HepG2 (cell line): Measurements from ENCODE around the gene COPS7A. TPM values are rescaled to one million over a fixed set of nuclear protein-coding genes. Genes with fewer than 3 reads are reported as not detected.

Experiments
- ATAC-seq: fragments of 200-7000 bp; cut with Tn5 transposase; 3 replicates; pipeline ENCODE4 v1.9.1; 2020; ENCODE audit warnings: mild to moderate bottlenecking, moderate library complexity
- BruUV-seq: library from RNA; stranded (reverse); fragments of 400-500 nt; replicated peaks from 2 replicates; lab custom pipeline; 2021; lab: Mats Ljungman, UMichigan
- CTCF ChIA-PET: fragments of 300-600 bp; formaldehyde crosslinking; extraction: SDS; loops from one replicate; lab custom pipeline; 2021; ENCODE audit warnings: low total read pairs, inconsistent platforms, low intra/inter-chr PET ratio; lab: Yijun Ruan, JAX
- POLR2A ChIA-PET: fragments of 350-600 bp; sonication (Branson Sonifier 250); formaldehyde crosslinking; loops from one replicate; lab custom pipeline; 2020; ENCODE audit warnings: antibody characterized with exemption, inconsistent platforms; lab: Yijun Ruan, JAX
- DNase-seq: peaks from one replicate; pipeline ENCODE4 v3.0.0-alpha.2; 2015; ENCODE audit warnings: low spot score
- FAIRE-seq: peaks from 3 replicates; lab custom pipeline; 2011; peaks lifted over from hg19 to GRCh38; lab: Jason Lieb, UNC
- H2AFZ ChIP-seq: one replicate; pipeline ENCODE4 v1.6.1; 2011; ENCODE audit warnings: low read length, inconsistent platforms
- H3K27ac ChIP-seq: fragments of 300-600 bp; 3 replicates; pipeline ENCODE4 v1.8.0; 2011; ENCODE audit warnings: mixed run types, mild to moderate bottlenecking, mixed read lengths, low read length, inconsistent platforms; ENCODE audit not compliant: insufficient read depth; ENCODE audit errors: extremely low read length
- H3K27me3 ChIP-seq, 2 experiments: fragments of 200-600 bp in 1 of 2; 2 replicates in 1 of 2; 3 replicates in 1 of 2; pipeline versions ENCODE4 v1.6.0 to v1.8.0; 2011; ENCODE audit warnings: low read length in 2 of 2, mild to moderate bottlenecking in 2 of 2, moderate library complexity in 2 of 2, inconsistent platforms in 1 of 2; ENCODE audit not compliant: insufficient read depth in 2 of 2, control insufficient read depth in 1 of 2
- H3K36me3 ChIP-seq, 2 experiments: fragments of 200-600 bp in 1 of 2; replicated peaks in 1 of 2; 2 replicates in 1 of 2; 3 replicates in 1 of 2; pipeline versions ENCODE4 v1.5.1 to v1.8.0; 2011; ENCODE audit warnings: low read length in 2 of 2, inconsistent platforms in 1 of 2; ENCODE audit not compliant: insufficient read depth in 2 of 2, control insufficient read depth in 1 of 2
- H3K4me1 ChIP-seq: 2 replicates; pipeline ENCODE4 v1.5.1; 2012; ENCODE audit warnings: low read length, inconsistent platforms; ENCODE audit not compliant: insufficient read depth
- H3K4me2 ChIP-seq: 2 replicates; pipeline ENCODE4 v1.6.0; 2011; ENCODE audit warnings: low read depth, low read length, inconsistent platforms
- H3K4me3 ChIP-seq, 3 experiments: fragments of 200-600 bp in 1 of 3; sonication (generic), shearing (Covaris generic) in 1 of 3; replicated peaks in 1 of 3; 2 replicates each; pipeline ENCODE4 v1.5.1; 2011 to 2016; ENCODE audit warnings: low read length in 3 of 3, inconsistent platforms in 2 of 3, low read depth in 2 of 3, mild to moderate bottlenecking in 2 of 3, control low read depth in 1 of 3, mixed read lengths in 1 of 3; ENCODE audit not compliant: insufficient read depth in 1 of 3
- H3K79me2 ChIP-seq: one replicate; pipeline ENCODE4 v1.6.1; 2011; ENCODE audit warnings: low read length, inconsistent platforms; ENCODE audit not compliant: insufficient read depth
- H3K9ac ChIP-seq: 2 replicates; pipeline ENCODE4 v1.6.0; 2011; ENCODE audit warnings: mild to moderate bottlenecking, low read depth, low read length, inconsistent platforms; ENCODE audit not compliant: insufficient read depth
- H3K9me3 ChIP-seq: 2 replicates; pipeline ENCODE4 v1.5.1; 2012; ENCODE audit warnings: mild to moderate bottlenecking, low read length
- H4K20me1 ChIP-seq: 2 replicates; pipeline ENCODE4 v1.6.0; 2011; ENCODE audit warnings: inconsistent platforms, mild to moderate bottlenecking, low read length, moderate library complexity; ENCODE audit not compliant: insufficient read depth
- ATAD3A ChIP-seq: sonication (generic); formaldehyde crosslinking; IDR thresholded peaks from 2 replicates; pipeline ENCODE4 v1.4.0; 2020; ENCODE audit warnings: missing genetic modification reagents
- ELF3 ChIP-seq: IDR thresholded peaks from 2 replicates; pipeline ENCODE4 v1.6.1; 2016; ENCODE audit warnings: missing genetic modification reagents, missing compliant biosample characterization
- FIP1L1 ChIP-seq: fragments of 200-400 bp; formaldehyde crosslinking; IDR thresholded peaks from 2 replicates; pipeline ENCODE4 v1.6.1; 2018; ENCODE audit warnings: low read depth, mild to moderate bottlenecking, low read length, moderate library complexity, borderline replicate concordance; ENCODE audit not compliant: insufficient read depth
- MXD4 ChIP-seq: IDR thresholded peaks from 2 replicates; pipeline ENCODE4 v1.6.1; 2016; ENCODE audit warnings: mild to moderate bottlenecking, missing biosample characterization, missing genetic modification reagents
- REXO4 ChIP-seq: sonication (generic); formaldehyde crosslinking; IDR thresholded peaks from 2 replicates; pipeline ENCODE4 v1.8.0; 2022; ENCODE audit warnings: missing genetic modification reagents, mild to moderate bottlenecking, borderline replicate concordance
- TERF1 ChIP-seq: sonication (generic); formaldehyde crosslinking; IDR thresholded peaks from 2 replicates; pipeline ENCODE4 v1.8.0; 2022; ENCODE audit warnings: mild to moderate bottlenecking, missing genetic modification reagents, moderate library complexity
- ZBTB33 ChIP-seq: sonication (generic); formaldehyde crosslinking; IDR thresholded peaks from 2 replicates; pipeline ENCODE4 v1.4.0; 2020; ENCODE audit warnings: missing genetic modification reagents
- ZBTB38 ChIP-seq: sonication (generic); formaldehyde crosslinking; IDR thresholded peaks from 2 replicates; pipeline ENCODE4 v1.5.1; 2020; ENCODE audit warnings: mild to moderate bottlenecking, missing genetic modification reagents
- ZNF687 ChIP-seq: sonication (generic); formaldehyde crosslinking; IDR thresholded peaks from 2 replicates; pipeline ENCODE4 v1.5.1; 2020; ENCODE audit warnings: mild to moderate bottlenecking, missing genetic modification reagents, moderate library complexity
- ZNF776 ChIP-seq: sonication (generic); formaldehyde crosslinking; IDR thresholded peaks from 2 replicates; pipeline ENCODE4 v1.4.0; 2020; ENCODE audit warnings: mild to moderate bottlenecking, missing genetic modification reagents
- ZXDC ChIP-seq: sonication (generic); formaldehyde crosslinking; IDR thresholded peaks from 2 replicates; pipeline ENCODE4 v1.5.0; 2020; ENCODE audit warnings: mild to moderate bottlenecking, missing genetic modification reagents
- ZZZ3 ChIP-seq: sonication (generic); formaldehyde crosslinking; IDR thresholded peaks from 2 replicates; pipeline ENCODE4 v1.4.0; 2020; ENCODE audit warnings: missing genetic modification reagents, mild to moderate bottlenecking, borderline replicate concordance
- WGBS: methylation state at CpG from one replicate; pipeline ENCODE4 v1.1.6; 2017; ENCODE audit warnings: low lambda C conversion rate; 5-methylcytosine and 5-hydroxymethylcytosine counted together
- in situ Hi-C: cut with HindIII; loops from 2 replicates; pipeline ENCODE4 v1.10.0; 2017; ENCODE audit warnings: low pct_unique_long_range_greater_than_20kb; ENCODE audit not compliant: extremely low pct_ligation_motif_present
- intact Hi-C: fragments of 100-400 bp; cut with micrococcal nuclease; formaldehyde crosslinking; loops from one replicate; pipeline ENCODE4 v1.10.0; 2022; ENCODE audit not compliant: unreplicated experiment
- polyA plus RNA-seq, 8 experiments: library from polyadenylated mRNA; depleted of rRNA in 3 of 8; stranded (reverse) in 7 of 8; unstranded in 1 of 8; fragments of >200 nt; fragmentation: Illumina TruSeq in 4 of 8; extraction: Trizol in 4 of 8; gene quantifications; 2 replicates each; pipeline versions ENCODE4 v1.2.1 to v1.2.3, GENCODE V29; 2011 to 2016; ENCODE audit warnings: low read depth in 4 of 8, missing spikeins in 1 of 8, mixed read lengths in 1 of 8; ENCODE audit not compliant: insufficient read depth in 1 of 8
- total RNA-seq, 5 experiments: library from RNA; depleted of rRNA; stranded (reverse); fragments of >200 nt; fragmentation: Illumina TruSeq; extraction: Trizol; gene quantifications; 2 replicates each; pipeline ENCODE4 v1.2.3, GENCODE V29; 2016; ENCODE audit warnings: low read depth in 1 of 5

Gene COPS7A
- total and polyA plus RNA-seq, 2 of the 13 experiments (the other 11 are each of a cell fraction or from before 2014, with no cell fraction given) = 40.0 to 73.6 TPM

- TF ChIP-seq ZXDC (CRISPR knock-in tag) (no peak), MXD4 (no peak)
Measured at GRCh38 chr12:6768437-6768914, 44.6 kb downstream of the COPS7A start (continued).

- no peak for ATAC-seq
- H3K4me1 ChIP-seq = peaks cover 67% of the 10 kb centered on the region
- in situ Hi-C loops = no loop called here
- no peak overlapping the region for H2AFZ ChIP-seq
- H3K27ac ChIP-seq = peak overlapping the region; percentile 88
- H4K20me1 ChIP-seq = 0 out of 2 replicates have a peak, but pooled peaks cover 6% of the 10 kb centered on the region
- 90% methylated on average over 6 of the region's 6 CpGs for WGBS
- H3K36me3 ChIP-seq = peaks cover 0 to 11% of the 10 kb centered on the region in 2 experiments; a peak in 1 of 5 replicates
- CTCF ChIA-PET = no interaction called here
- FAIRE-seq = no peak
- peak overlapping the region in 1 of 3 experiments; percentile 81; a peak in 3 of 6 replicates for H3K4me3 ChIP-seq
- no peaks in the 10 kb centered on the region for H3K27me3 ChIP-seq
- H3K4me2 ChIP-seq = peak overlapping the region; percentile 93
- H3K9ac ChIP-seq = peak overlapping the region; percentile 90; the same call in 1 of the 2 replicates
- peaks cover 20% of the 10 kb centered on the region for H3K79me2 ChIP-seq
- no peaks in the 10 kb centered on the region for H3K9me3 ChIP-seq
- no peak for DNase-seq
- intact Hi-C loops = no loop called here
- BruUV-seq = no TSS peak
- POLR2A ChIA-PET = interaction anchor here (0.9 to 8.3 kb wide), 3 partner anchors 9 to 45 kb away, joined by 4 to 162 read pairs (median 12); partner anchors contain the start of genes COPS7A and MLF2
- TF ChIP-seq ATAD3A (no peak), ZBTB38 (CRISPR knock-in tag) (peak; percentile 79), ZNF776 (no peak), ELF3 (no peak), TERF1 (CRISPR knock-in tag) (no peak), ZZZ3 (CRISPR knock-in tag) (no peak), ZNF687 (0 out of 2 replicates have a peak, but pooled peaks have one; percentile 18), ZBTB33 (CRISPR knock-in tag) (peak; percentile 40; the same call in 1 of the 2 replicates), REXO4 (CRISPR knock-in tag) (no peak), FIP1L1 (no peak)
Measured at GRCh38 chr12:6768990-6769389, 45.1 kb downstream of the COPS7A start.
